NCI-H2081 (cell line): ENCODE data around the gene ATP5MG.

ENCODE experiments used
- DNase-seq, 2 experiments: peaks; one replicate each; lab custom pipeline; 2025; lab: John Stamatoyannopoulos, UW

Gene ATP5MG

GRCh38 chr11:118442908-118443589 lies 41.6 kb downstream of the ATP5MG start:
- no peak for DNase-seq

DNA sequence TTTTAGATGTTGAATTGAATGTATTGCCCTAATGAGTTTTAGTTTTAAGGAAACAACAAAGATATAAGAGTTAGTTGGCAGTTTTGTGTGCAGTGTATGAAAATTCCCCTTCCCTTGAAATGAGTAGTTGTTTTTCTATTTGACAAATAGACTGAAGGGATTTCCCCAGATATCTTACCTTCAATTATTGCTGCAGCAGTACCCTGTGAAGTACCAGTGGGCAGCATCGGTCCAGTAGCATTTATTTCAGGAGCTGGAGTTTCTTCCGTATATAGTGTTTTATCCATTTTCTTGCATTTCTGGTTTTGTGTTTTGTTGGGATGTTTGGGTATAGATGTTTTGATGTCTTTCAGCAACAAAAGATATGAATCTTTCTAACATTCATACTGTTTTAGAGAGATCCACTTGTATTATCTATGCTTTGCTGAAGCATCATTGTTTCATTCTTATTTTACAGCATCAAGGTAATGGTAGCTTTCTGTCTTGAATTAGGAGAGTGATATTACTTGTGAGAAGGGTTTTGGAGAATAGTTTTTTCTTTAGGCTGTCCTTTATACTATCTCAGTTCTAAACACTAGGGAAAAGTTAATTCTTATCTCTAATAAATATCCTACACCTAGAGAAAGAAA lies 42.3 kb downstream of the ATP5MG start:
- no peak for DNase-seq

GRCh38 chr11:118447423-118447822 lies 46.0 kb downstream of the ATP5MG start:
- no peak for DNase-seq

DNA sequence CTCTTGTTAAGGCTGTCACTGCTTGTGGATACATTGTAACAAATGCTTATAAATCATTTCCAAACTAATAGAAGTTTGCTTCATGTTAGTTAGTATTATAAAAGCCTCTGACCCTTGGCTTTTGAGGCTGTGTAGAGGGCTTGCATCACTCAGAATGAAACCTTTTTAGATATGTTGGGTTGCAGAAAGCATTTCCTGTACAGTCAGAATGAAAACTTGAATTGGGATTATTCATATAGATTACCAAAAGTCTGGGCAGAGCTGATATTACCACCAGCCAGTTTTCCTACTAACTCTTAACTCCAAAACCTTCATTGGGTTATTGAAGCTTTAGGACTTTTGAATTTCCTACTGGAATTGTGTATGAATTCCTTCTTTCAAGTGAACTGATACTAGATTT lies 46.9 kb downstream of the ATP5MG start:
- no peak for DNase-seq

DNA sequence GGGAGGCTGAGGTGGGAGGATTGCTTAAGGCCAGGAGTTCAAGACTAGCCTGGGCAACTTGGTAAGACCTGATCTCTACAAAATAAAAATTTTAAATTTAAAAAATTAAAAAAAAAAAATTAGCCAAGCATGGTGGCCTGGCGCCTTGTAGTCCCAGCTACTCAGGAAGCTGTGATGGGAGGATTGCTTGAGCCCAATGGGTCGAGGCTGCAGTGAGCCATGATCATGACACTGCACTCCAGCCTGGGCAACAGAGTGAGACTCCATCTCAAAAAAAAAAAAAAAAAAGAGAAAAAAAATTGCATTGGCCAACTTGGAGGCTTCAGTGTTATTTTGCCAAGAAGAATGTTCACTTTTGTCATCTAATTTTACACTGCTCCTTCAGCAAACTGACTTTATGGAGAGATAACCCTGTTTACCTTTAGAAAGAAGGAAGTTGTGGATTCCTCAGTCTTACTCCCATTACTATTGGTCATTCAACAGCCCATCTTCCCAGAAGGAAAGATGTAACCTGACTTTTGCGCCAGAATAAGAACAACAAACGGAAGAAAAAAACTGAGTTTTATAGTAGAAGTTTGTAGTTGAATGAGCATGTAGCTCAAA lies 48.0 kb downstream of the ATP5MG start:
- DNase-seq: no peak

DNA sequence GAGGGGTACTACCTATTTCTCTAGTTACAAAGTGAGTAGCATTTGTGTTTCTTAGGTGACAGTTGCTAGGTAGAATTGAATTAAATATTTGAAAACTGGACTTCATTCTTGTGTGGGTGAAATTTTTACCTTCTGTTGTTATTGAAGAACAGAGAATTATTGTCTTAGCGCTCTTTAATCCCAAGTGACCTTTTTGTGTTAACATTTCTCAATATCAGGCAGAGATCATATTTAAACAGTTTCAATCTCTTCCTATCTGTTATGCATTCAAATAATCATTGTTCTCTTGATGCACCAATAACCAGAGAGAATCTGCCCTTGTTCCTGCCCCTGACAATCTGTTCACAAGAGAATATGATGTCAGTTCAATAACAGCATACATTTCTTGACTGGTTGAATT lies 49.0 kb downstream of the ATP5MG start:
- DNase-seq: no peak
